H9 (cell line): Measurements from ENCODE around the gene PLAC1. TPM values are rescaled to one million over a fixed set of nuclear protein-coding genes. Genes with fewer than 3 reads are reported as not detected.

Experiments used
- DNase-seq: peaks from one replicate; pipeline ENCODE4 v3.0.0-alpha.2; 2017
- H2AFZ ChIP-seq: one replicate; pipeline ENCODE4 v1.6.1; 2013; ENCODE audit warnings: mild to moderate bottlenecking, low read length, control low read depth, moderate library complexity
- H2AK5ac ChIP-seq: 2 replicates; pipeline ENCODE4 v1.6.1; 2013; ENCODE audit warnings: low read length, control low read depth, mixed read lengths; ENCODE audit not compliant: insufficient read length
- H2BK120ac ChIP-seq: one replicate; pipeline ENCODE4 v1.6.1; 2013; ENCODE audit warnings: low read depth, mild to moderate bottlenecking, low read length, control low read depth, inconsistent platforms; ENCODE audit not compliant: poor library complexity, severe bottlenecking
- H2BK12ac ChIP-seq: 2 replicates; pipeline ENCODE4 v1.6.1; 2013; ENCODE audit warnings: low read length, control low read depth, mixed read lengths, low read depth; ENCODE audit not compliant: insufficient read length
- H2BK15ac ChIP-seq: 2 replicates; pipeline ENCODE4 v1.6.1; 2013; ENCODE audit warnings: low read depth, low read length, control low read depth
- H2BK20ac ChIP-seq: one replicate; pipeline ENCODE4 v1.6.1; 2013; ENCODE audit warnings: low read depth, mild to moderate bottlenecking, low read length, control low read depth, inconsistent platforms; ENCODE audit not compliant: poor library complexity, severe bottlenecking
- H2BK5ac ChIP-seq: 2 replicates; pipeline ENCODE4 v1.6.1; 2013; ENCODE audit warnings: low read length, control low read depth, mixed read lengths; ENCODE audit not compliant: insufficient read length
- H3K14ac ChIP-seq: 2 replicates; pipeline ENCODE4 v1.6.1; 2013; ENCODE audit warnings: low read length, control low read depth; ENCODE audit not compliant: insufficient read depth
- H3K18ac ChIP-seq: 2 replicates; pipeline ENCODE4 v1.6.1; 2013; ENCODE audit warnings: low read depth, mild to moderate bottlenecking, mixed read lengths, low read length, control low read depth; ENCODE audit not compliant: insufficient read length
- H3K23ac ChIP-seq: 2 replicates; pipeline ENCODE4 v1.6.1; 2013; ENCODE audit warnings: low read length, control low read depth, mixed read lengths, low read depth; ENCODE audit not compliant: insufficient read length
- H3K23me2 ChIP-seq: 2 replicates; pipeline ENCODE4 v1.6.1; 2013; ENCODE audit warnings: low read depth, mild to moderate bottlenecking, mixed read lengths, low read length, control low read depth; ENCODE audit not compliant: insufficient read length, poor library complexity, severe bottlenecking
- H3K27ac ChIP-seq: 2 replicates; pipeline ENCODE4 v1.5.1; 2013; ENCODE audit warnings: low read length, control low read depth, mixed read lengths, low read depth; ENCODE audit not compliant: insufficient read length
- H3K27me3 ChIP-seq: 2 replicates; pipeline ENCODE4 v1.6.1; 2013; ENCODE audit warnings: low read length, control low read depth, inconsistent platforms; ENCODE audit not compliant: insufficient read depth
- H3K4ac ChIP-seq: 2 replicates; pipeline ENCODE4 v1.6.1; 2013; ENCODE audit warnings: low read depth, mild to moderate bottlenecking, control low read depth, inconsistent platforms, low read length, moderate library complexity
- H3K4me1 ChIP-seq: 2 replicates; pipeline ENCODE4 v1.6.1; 2013; ENCODE audit warnings: low read length, control low read depth, inconsistent platforms; ENCODE audit not compliant: insufficient read depth
- H3K4me2 ChIP-seq: 2 replicates; pipeline ENCODE4 v1.6.1; 2013; ENCODE audit warnings: low read length, control low read depth, mixed read lengths; ENCODE audit not compliant: insufficient read length, insufficient read depth
- H3K56ac ChIP-seq: 2 replicates; pipeline ENCODE4 v1.6.1; 2013; ENCODE audit warnings: low read depth, mild to moderate bottlenecking, mixed read lengths, low read length, control low read depth; ENCODE audit not compliant: insufficient read length
- H3K79me1 ChIP-seq: 2 replicates; pipeline ENCODE4 v1.6.1; 2013; ENCODE audit warnings: low read depth, mild to moderate bottlenecking, moderate library complexity, low read length, control low read depth, inconsistent platforms; ENCODE audit not compliant: insufficient read depth, poor library complexity, severe bottlenecking
- H3K79me2 ChIP-seq: 2 replicates; pipeline ENCODE4 v1.6.1; 2013; ENCODE audit warnings: low read length, control low read depth, inconsistent platforms; ENCODE audit not compliant: insufficient read depth
- H3K9ac ChIP-seq: 2 replicates; pipeline ENCODE4 v1.6.1; 2013; ENCODE audit warnings: low read length, control low read depth, mixed read lengths; ENCODE audit not compliant: insufficient read length; ENCODE audit errors: extremely low read depth
- H3K9me3 ChIP-seq: one replicate; pipeline ENCODE4 v1.6.1; 2013; ENCODE audit warnings: low read depth, low read length, inconsistent platforms; ENCODE audit not compliant: control insufficient read depth
- H3T11ph ChIP-seq: one replicate; pipeline ENCODE4 v1.6.1; 2013; ENCODE audit warnings: mild to moderate bottlenecking, low read length, control low read depth, inconsistent platforms
- H4K20me1 ChIP-seq: one replicate; pipeline ENCODE4 v1.6.1; 2013; ENCODE audit not compliant: control insufficient read depth, insufficient read length, insufficient read depth
- H4K5ac ChIP-seq: 2 replicates; pipeline ENCODE4 v1.6.1; 2013; ENCODE audit warnings: low read depth, mild to moderate bottlenecking, mixed read lengths, low read length, control low read depth; ENCODE audit not compliant: insufficient read length
- H4K8ac ChIP-seq: replicated peaks from 2 replicates; pipeline ENCODE4 v1.6.1; 2013; ENCODE audit warnings: low read length, control low read depth, mixed read lengths, low read depth; ENCODE audit not compliant: insufficient read length
- H4K91ac ChIP-seq: 2 replicates; pipeline ENCODE4 v1.6.1; 2013; ENCODE audit warnings: low read depth, mild to moderate bottlenecking, moderate library complexity, mixed read lengths, low read length, control low read depth; ENCODE audit not compliant: insufficient read length
- H3K27ac Mint-ChIP-seq, 3 experiments: 2 replicates in 2 of 3; 3 replicates in 1 of 3; pipeline ENCODE4 v1.8.0; 2020 to 2021; ENCODE audit warnings: mixed read lengths in 3 of 3, mild to moderate bottlenecking in 1 of 3, moderate library complexity in 1 of 3
- H3K27me3 Mint-ChIP-seq: 2 replicates; pipeline ENCODE4 v1.8.0; 2021; ENCODE audit warnings: low read depth, mild to moderate bottlenecking, moderate library complexity, mixed read lengths
- H3K36me3 Mint-ChIP-seq, 3 experiments: 2 replicates in 2 of 3; 3 replicates in 1 of 3; pipeline ENCODE4 v1.8.0; 2020 to 2021; ENCODE audit warnings: low read depth in 3 of 3, mixed read lengths in 3 of 3; ENCODE audit not compliant: insufficient read depth in 1 of 3
- H3K4me1 Mint-ChIP-seq, 2 experiments: 2 replicates each; pipeline ENCODE4 v1.8.0; 2020; ENCODE audit warnings: mixed read lengths in 2 of 2
- H3K4me3 Mint-ChIP-seq, 2 experiments: 2 replicates in 1 of 2; 3 replicates in 1 of 2; pipeline ENCODE4 v1.8.0; 2020 to 2021; ENCODE audit warnings: mild to moderate bottlenecking in 2 of 2, mixed read lengths in 2 of 2, moderate library complexity in 1 of 2
- H3K9me3 Mint-ChIP-seq, 2 experiments: 2 replicates in 1 of 2; 3 replicates in 1 of 2; pipeline ENCODE4 v1.8.0; 2020; ENCODE audit warnings: mild to moderate bottlenecking in 2 of 2, mixed read lengths in 2 of 2, moderate library complexity in 1 of 2
- WGBS: extraction: QIAGEN DNeasy Blood & Tissue Kit; methylation state at CpG from one replicate; pipeline ENCODE4 v1.1.7; 2013; ENCODE audit warnings: missing lambda C conversion rate, low lambda C conversion rate, mixed read lengths; ENCODE audit not compliant: insufficient read length; ENCODE audit errors: extremely low coverage; 5-methylcytosine and 5-hydroxymethylcytosine counted together
- total RNA-seq: library from RNA; stranded (reverse); gene quantifications from 2 replicates; pipeline ENCODE4 v1.2.1, GENCODE V29; 2021
- TF ChIP-seq, protein P1 (sequence below): fragments of 200-600 bp; sonication (generic); conservative IDR thresholded peaks from 3 replicates; pipeline ENCODE4 v1.8.0; 2021; ENCODE audit warnings: antibody characterized with exemption, mild to moderate bottlenecking

PLAC1 gene
- total RNA-seq, 1 experiment from 2014 or later: 0.68 TPM

DNA sequence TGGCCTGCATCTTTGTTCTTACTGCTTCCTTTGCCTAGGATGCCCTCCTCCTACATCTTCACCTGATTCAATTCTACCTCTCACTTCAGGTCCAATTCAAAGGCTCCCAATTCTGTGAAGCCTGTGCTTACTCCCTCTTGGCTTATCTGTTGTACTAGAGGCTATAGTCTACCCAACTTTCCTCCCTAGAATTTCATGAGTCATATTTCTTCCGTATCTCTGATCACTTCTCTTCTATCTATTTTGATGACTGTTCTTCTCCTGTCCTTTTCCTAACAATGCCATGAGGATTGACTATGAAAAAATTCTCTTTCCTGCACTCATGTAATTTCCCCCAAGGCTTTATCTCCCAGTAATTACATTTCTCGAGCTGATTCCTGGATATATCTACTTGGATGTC lies 96.3 kb downstream of the PLAC1 start:
- H2BK120ac ChIP-seq: no peak overlapping the region
- no peaks in the 10 kb centered on the region for H3K79me1 ChIP-seq
- no peak overlapping the region for H3K27ac Mint-ChIP-seq
- H4K20me1 ChIP-seq: no peaks in the 10 kb centered on the region
- H2AFZ ChIP-seq: no peak overlapping the region
- H3K56ac ChIP-seq: no peak overlapping the region
- no peak overlapping the region for H4K8ac ChIP-seq
- no CpG with 5 or more reads among the region's 2 CpGs for WGBS
- no peaks in the 10 kb centered on the region for H3K79me2 ChIP-seq
- H3K9ac ChIP-seq: no peak overlapping the region
- H3K18ac ChIP-seq: no peak overlapping the region
- H3K27me3 Mint-ChIP-seq: no peaks in the 10 kb centered on the region
- no peak overlapping the region for H3T11ph ChIP-seq
- no peak overlapping the region for H3K4ac ChIP-seq
- H2BK15ac ChIP-seq: no peak overlapping the region
- H3K4me1 ChIP-seq: peaks cover 4% of the 10 kb centered on the region; the same call in 1 of the 2 replicates
- no peak overlapping the region for H2BK20ac ChIP-seq
- no peak overlapping the region for H3K23ac ChIP-seq
- DNase-seq: no peak
- no peak overlapping the region for H3K14ac ChIP-seq
- no peak overlapping the region for H2BK5ac ChIP-seq
- no peak overlapping the region for H3K4me3 Mint-ChIP-seq
- H3K4me2 ChIP-seq: no peak overlapping the region
- no peak overlapping the region for H4K91ac ChIP-seq
- no peak overlapping the region for H3K27ac ChIP-seq
- no peak overlapping the region for H2AK5ac ChIP-seq
- peaks cover 0 to 3% (median 0%) of the 10 kb centered on the region in 3 experiments; a peak in 2 of 7 replicates for H3K36me3 Mint-ChIP-seq
- peaks cover 11 to 14% of the 10 kb centered on the region in 2 experiments for H3K4me1 Mint-ChIP-seq
- H3K9me3 Mint-ChIP-seq: peaks cover 4 to 58% of the 10 kb centered on the region in 2 experiments; a peak in 3 of 5 replicates
- no peak overlapping the region for H2BK12ac ChIP-seq
- H4K5ac ChIP-seq: no peak overlapping the region
- TF ChIP-seq, protein P1, sequence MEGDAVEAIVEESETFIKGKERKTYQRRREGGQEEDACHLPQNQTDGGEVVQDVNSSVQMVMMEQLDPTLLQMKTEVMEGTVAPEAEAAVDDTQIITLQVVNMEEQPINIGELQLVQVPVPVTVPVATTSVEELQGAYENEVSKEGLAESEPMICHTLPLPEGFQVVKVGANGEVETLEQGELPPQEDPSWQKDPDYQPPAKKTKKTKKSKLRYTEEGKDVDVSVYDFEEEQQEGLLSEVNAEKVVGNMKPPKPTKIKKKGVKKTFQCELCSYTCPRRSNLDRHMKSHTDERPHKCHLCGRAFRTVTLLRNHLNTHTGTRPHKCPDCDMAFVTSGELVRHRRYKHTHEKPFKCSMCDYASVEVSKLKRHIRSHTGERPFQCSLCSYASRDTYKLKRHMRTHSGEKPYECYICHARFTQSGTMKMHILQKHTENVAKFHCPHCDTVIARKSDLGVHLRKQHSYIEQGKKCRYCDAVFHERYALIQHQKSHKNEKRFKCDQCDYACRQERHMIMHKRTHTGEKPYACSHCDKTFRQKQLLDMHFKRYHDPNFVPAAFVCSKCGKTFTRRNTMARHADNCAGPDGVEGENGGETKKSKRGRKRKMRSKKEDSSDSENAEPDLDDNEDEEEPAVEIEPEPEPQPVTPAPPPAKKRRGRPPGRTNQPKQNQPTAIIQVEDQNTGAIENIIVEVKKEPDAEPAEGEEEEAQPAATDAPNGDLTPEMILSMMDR: no peak
- H3K27me3 ChIP-seq: no peaks in the 10 kb centered on the region
- no peaks in the 10 kb centered on the region for H3K23me2 ChIP-seq
- H3K9me3 ChIP-seq: no peaks in the 10 kb centered on the region
